ENCODE results near the gene SNCB. TPM values are rescaled to one million over a fixed set of nuclear protein-coding genes. Genes with fewer than 3 reads are reported as not detected.

The SNCB gene
- total and polyA plus RNA-seq, 2 of the 13 experiments (the other 11 are each of a cell fraction or from before 2014, with no cell fraction given): not detected

- TF ChIP-seq CREBL2 (CRISPR knock-in tag; IDR thresholded peaks at IDR 0.05; ENCODE audit: borderline replicate concordance) (no peak), SALL2 (CRISPR knock-in tag; IDR thresholded peaks at IDR 0.05) (no peak), ISL2 (CRISPR knock-in tag; IDR thresholded peaks at IDR 0.05) (no peak)
These were observed 9.6 kb upstream of the SNCB start (continued) for GRCh38 chr5:176639981-176640380.

GRCh38 chr5:176639208-176639607, 8.9 kb upstream of the SNCB start:
- intact Hi-C loops (cut with micrococcal nuclease; ENCODE audit: unreplicated experiment): no loop called here
- BruUV-seq (replicated peaks): no TSS peak
- CTCF ChIA-PET (ENCODE audit: low intra/inter-chr PET ratio, low total read pairs): no interaction called here

More at GRCh38 chr5:176639208-176639607, 8.9 kb upstream of the SNCB start:
- H3K4me2 ChIP-seq (ENCODE audit: low read depth, low read length): no peak overlapping the region
- no peak for DNase-seq (ENCODE audit: low spot score)
- no peak overlapping the region for H3K27ac ChIP-seq (ENCODE audit: extremely low read length, insufficient read depth, low read length)
- TF ChIP-seq ZNF253 (CRISPR knock-in tag; IDR thresholded peaks at IDR 0.05; ENCODE audit: borderline replicate concordance) (no peak), XRCC5 (optimal IDR thresholded peaks at IDR 0.05; ENCODE audit: low read length) (no peak), SMAD1 (CRISPR knock-in tag; IDR thresholded peaks at IDR 0.05; ENCODE audit: borderline replicate concordance, low read depth) (no peak), ZBTB14 (CRISPR knock-in tag; IDR thresholded peaks at IDR 0.05) (no peak), ZNF574 (CRISPR knock-in tag; IDR thresholded peaks at IDR 0.05) (no peak), SCMH1 (CRISPR knock-in tag; IDR thresholded peaks at IDR 0.05; ENCODE audit: borderline replicate concordance) (no peak), SIX4 (CRISPR knock-in tag; IDR thresholded peaks at IDR 0.05) (no peak), HNRNPLL (IDR thresholded peaks at IDR 0.05; ENCODE audit: low read depth, low read length, poor library complexity, severe bottlenecking) (no peak), ISX (CRISPR knock-in tag; conservative IDR thresholded peaks at IDR 0.05) (no peak), ZBTB8A (CRISPR knock-in tag; IDR thresholded peaks at IDR 0.05; ENCODE audit: borderline replicate concordance, low read depth) (no peak), ZNF510 (CRISPR knock-in tag; IDR thresholded peaks at IDR 0.05; ENCODE audit: low read depth) (no peak)
- 7% methylated on average over 2 of the region's 4 CpGs for WGBS (ENCODE audit: low lambda C conversion rate)
- peaks cover 13 to 63% of the 10 kb centered on the region in 2 experiments for H3K27me3 ChIP-seq (ENCODE audit: control insufficient read depth in 1 of 2, insufficient read depth in 2 of 2, low read length in 2 of 2)
- FAIRE-seq: no peak
- in situ Hi-C loops (cut with HindIII; ENCODE audit: extremely low pct_ligation_motif_present, low pct_unique_long_range_greater_than_20kb): no loop called here
- H3K9ac ChIP-seq (ENCODE audit: insufficient read depth, low read depth, low read length): no peak overlapping the region
- no peak overlapping the region for H3K4me3 ChIP-seq (replicated peaks in 1 of 3; ENCODE audit: insufficient read depth in 1 of 3, low read depth in 2 of 3, low read length in 3 of 3)
- H3K36me3 ChIP-seq (replicated peaks in 1 of 2; ENCODE audit: control insufficient read depth in 1 of 2, insufficient read depth in 2 of 2, low read length in 2 of 2): no peaks in the 10 kb centered on the region
- ATAC-seq: no peak
- H2AFZ ChIP-seq (ENCODE audit: low read length): no peak overlapping the region
- no peaks in the 10 kb centered on the region for H3K9me3 ChIP-seq (ENCODE audit: low read length)
- H3K79me2 ChIP-seq (ENCODE audit: insufficient read depth, low read length): no peaks in the 10 kb centered on the region
- H4K20me1 ChIP-seq (ENCODE audit: insufficient read depth, low read length): no peaks in the 10 kb centered on the region
- H3K4me1 ChIP-seq (ENCODE audit: insufficient read depth, low read length): no peaks in the 10 kb centered on the region
- POLR2A ChIA-PET: no interaction called here
